D721Med (cell line): ENCODE data around the gene MELK.
"Not testable (repeated sequence)": the region's sequence is repeated elsewhere in the genome, so short reads cannot be mapped to it uniquely, and the experiment has no call there.

Source experiments
- DNase-seq: peaks from one replicate; pipeline ENCODE4 v3.0.0; 2011; ENCODE audit warnings: low spot score; ENCODE audit not compliant: insufficient read length
- FAIRE-seq: peaks from 2 replicates; lab custom pipeline; 2011; peaks lifted over from hg19 to GRCh38; lab: Jason Lieb, UNC
- CTCF ChIP-seq: IDR thresholded peaks from 2 replicates; pipeline ENCODE4 v1.5.1; 2012; ENCODE audit warnings: mild to moderate bottlenecking, control low read depth; ENCODE audit not compliant: insufficient read depth; ENCODE audit errors: missing control alignments

Gene MELK

GRCh38 chr9:36572515-36573418, at the start of gene MELK:
MELK (plus strand) TSS chr9:36572895; CDS start chr9:36581682, 8,787 bp downstream.
- DNase-seq (peak; percentile 88), FAIRE-seq (no peak)
- no peak for TF ChIP-seq CTCF

- TF ChIP-seq CTCF: no peak
- FAIRE-seq: no peak
- DNase-seq: no peak
These were observed 42.5 kb upstream of the MELK start for GRCh38 chr9:36530224-36530623.

GRCh38 chr9:36532353-36532752, 40.3 kb upstream of the MELK start:
- no peak for FAIRE-seq
- TF ChIP-seq CTCF: no peak

GRCh38 chr9:36533726-36534125, 39.0 kb upstream of the MELK start:
- DNase-seq, FAIRE-seq: not testable (repeated sequence)

More at GRCh38 chr9:36532353-36532752, 40.3 kb upstream of the MELK start:
- no peak for DNase-seq

GRCh38 chr9:36535107-36535506, 37.6 kb upstream of the MELK start:
- DNase-seq (no peak), FAIRE-seq (no peak)
- TF ChIP-seq CTCF: no peak

GRCh38 chr9:36537861-36538260, 34.8 kb upstream of the MELK start:
- no peak for DNase-seq
- TF ChIP-seq CTCF: no peak
- no peak for FAIRE-seq

GRCh38 chr9:36542355-36542754, 30.3 kb upstream of the MELK start:
- FAIRE-seq: no peak
- no peak for TF ChIP-seq CTCF

More at GRCh38 chr9:36542355-36542754, 30.3 kb upstream of the MELK start:
- DNase-seq: no peak
